ENCODE results near the gene TAS1R3. TPM values are rescaled to one million over a fixed set of nuclear protein-coding genes. Genes with fewer than 3 reads are reported as not detected.

The TAS1R3 gene
- total RNA-seq, 1 donor from 2014 or later = 0.19 TPM

Small RNA genes lying within 50 kb of the gene (microRNA-seq; reads per million reads assigned to microRNA genes)
- gene MIR6726 (ENCODE audit: borderline number of aligned reads) (not detected), gene MIR6727 (ENCODE audit: borderline number of aligned reads) (not detected), gene MIR6808 (ENCODE audit: borderline number of aligned reads) (not detected)

Other genes starting within 250 kb of the TAS1R3 start
- 9.0 TPM for gene C1orf159, start 215.2 kb upstream of the TAS1R3 start, total RNA-seq
- 1.4 TPM for gene TTLL10, start 157.4 kb upstream of the TAS1R3 start, total RNA-seq
- 0.80 TPM for gene TNFRSF18, start 124.7 kb upstream of the TAS1R3 start, total RNA-seq
- 10.7 TPM for gene TNFRSF4, start 117.1 kb upstream of the TAS1R3 start, total RNA-seq
- gene SDF4, start 99.3 kb upstream of the TAS1R3 start, total RNA-seq = 144 TPM
- 14.1 TPM for gene B3GALT6, start 99.0 kb upstream of the TAS1R3 start, total RNA-seq
- 2.9 TPM for gene C1QTNF12, start 84.6 kb upstream of the TAS1R3 start, total RNA-seq
- 56.5 TPM for gene UBE2J2, start 57.4 kb upstream of the TAS1R3 start, total RNA-seq
- gene SCNN1D, start 50.8 kb upstream of the TAS1R3 start, total RNA-seq = 2.1 TPM
- gene ACAP3, start 23.4 kb upstream of the TAS1R3 start, total RNA-seq = 36.6 TPM
- 11.6 TPM for gene PUSL1, start 22.7 kb upstream of the TAS1R3 start, total RNA-seq
- gene INTS11, start 6.6 kb upstream of the TAS1R3 start, total RNA-seq = 74.7 TPM
- 19.7 TPM for gene CPTP, start 6.5 kb upstream of the TAS1R3 start, total RNA-seq
- gene DVL1, start 18.1 kb downstream of the TAS1R3 start, total RNA-seq = 52.1 TPM
- gene MXRA8, start 27.3 kb downstream of the TAS1R3 start, total RNA-seq = 109 TPM
- 120 TPM for gene AURKAIP1, start 43.9 kb downstream of the TAS1R3 start, total RNA-seq
- gene CCNL2, start 68.1 kb downstream of the TAS1R3 start, total RNA-seq = 162 TPM
- gene MRPL20, start 76.0 kb downstream of the TAS1R3 start, total RNA-seq = 122 TPM
- gene ANKRD65, start 90.0 kb downstream of the TAS1R3 start, total RNA-seq = 4.1 TPM
- 41.1 TPM for gene VWA1, start 104.4 kb downstream of the TAS1R3 start, total RNA-seq
- gene ATAD3C, start 118.4 kb downstream of the TAS1R3 start, total RNA-seq = 0.51 TPM
- gene ATAD3B, start 140.5 kb downstream of the TAS1R3 start, total RNA-seq = 12.6 TPM
- 26.2 TPM for gene ATAD3A, start 180.9 kb downstream of the TAS1R3 start, total RNA-seq
- 1.4 TPM for gene TMEM240, start 209.3 kb downstream of the TAS1R3 start, total RNA-seq
- gene SSU72, start 243.6 kb downstream of the TAS1R3 start, total RNA-seq = 144 TPM

Data from mesenteric fat pad (tissue), 1 donor.